Body of pancreas (tissue), 4 donors: ENCODE results near the gene SLC4A9.

ENCODE experiments used
- POLR2A ChIP-seq, 3 donors: fragments of 450-650 bp; IDR thresholded peaks; one replicate each; pipeline ENCODE4 v1.6.1; 2016; ENCODE audit warnings: antibody characterized with exemption in 3 of 3, mild to moderate bottlenecking in 2 of 3
- TF ChIP-seq, protein P1 (sequence below), 7 experiments: fragments of 450-650 bp in 4 of 7; fragments of 200-600 bp in 3 of 7; sonication (generic) in 3 of 7; IDR thresholded peaks; one replicate each; pipeline ENCODE4 v1.5.1; 2016 to 2019; ENCODE audit warnings: antibody characterized with exemption in 7 of 7

DNA sequence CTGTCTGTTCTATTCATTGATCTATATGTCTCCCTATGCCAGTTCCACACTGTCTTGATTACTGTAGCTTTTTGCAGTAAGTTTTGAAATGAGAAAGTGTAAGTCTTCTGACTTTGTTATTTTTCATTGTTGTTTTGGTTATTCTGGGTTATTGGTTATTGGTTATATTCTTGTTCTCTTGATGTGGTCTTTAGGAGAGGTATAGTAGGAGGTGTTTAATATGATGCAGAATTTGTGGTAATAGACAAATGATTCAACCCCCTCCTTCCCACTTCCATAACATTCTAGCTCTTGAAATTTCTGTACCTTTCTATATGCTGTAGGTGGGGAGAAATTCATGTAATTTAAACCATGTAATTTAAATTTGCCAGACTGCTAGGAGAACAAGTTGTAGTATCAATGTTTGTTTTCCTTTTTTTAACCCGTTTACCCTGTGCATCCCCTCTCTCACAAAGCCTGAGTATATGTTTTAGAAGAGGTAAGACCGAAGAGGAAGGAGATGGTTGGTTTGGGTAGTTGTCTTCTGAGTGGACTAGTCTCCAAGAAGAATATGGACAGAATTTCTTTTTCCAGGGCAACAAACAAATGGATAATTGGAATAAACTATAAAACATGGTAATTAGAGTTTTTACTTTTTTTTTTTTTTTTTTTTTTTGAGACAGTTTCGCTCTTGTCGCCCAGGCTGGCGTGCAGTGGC lies 60.8 kb downstream of the SLC4A9 start:
- TF ChIP-seq, protein P1, sequence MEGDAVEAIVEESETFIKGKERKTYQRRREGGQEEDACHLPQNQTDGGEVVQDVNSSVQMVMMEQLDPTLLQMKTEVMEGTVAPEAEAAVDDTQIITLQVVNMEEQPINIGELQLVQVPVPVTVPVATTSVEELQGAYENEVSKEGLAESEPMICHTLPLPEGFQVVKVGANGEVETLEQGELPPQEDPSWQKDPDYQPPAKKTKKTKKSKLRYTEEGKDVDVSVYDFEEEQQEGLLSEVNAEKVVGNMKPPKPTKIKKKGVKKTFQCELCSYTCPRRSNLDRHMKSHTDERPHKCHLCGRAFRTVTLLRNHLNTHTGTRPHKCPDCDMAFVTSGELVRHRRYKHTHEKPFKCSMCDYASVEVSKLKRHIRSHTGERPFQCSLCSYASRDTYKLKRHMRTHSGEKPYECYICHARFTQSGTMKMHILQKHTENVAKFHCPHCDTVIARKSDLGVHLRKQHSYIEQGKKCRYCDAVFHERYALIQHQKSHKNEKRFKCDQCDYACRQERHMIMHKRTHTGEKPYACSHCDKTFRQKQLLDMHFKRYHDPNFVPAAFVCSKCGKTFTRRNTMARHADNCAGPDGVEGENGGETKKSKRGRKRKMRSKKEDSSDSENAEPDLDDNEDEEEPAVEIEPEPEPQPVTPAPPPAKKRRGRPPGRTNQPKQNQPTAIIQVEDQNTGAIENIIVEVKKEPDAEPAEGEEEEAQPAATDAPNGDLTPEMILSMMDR (IDR thresholded peaks at IDR 0.05) = no peak
- no peak for TF ChIP-seq POLR2A (IDR thresholded peaks at IDR 0.05)
